ENCODE measurements around the gene CDC42EP1.
"Not testable (repeated sequence)": the region's sequence is repeated elsewhere in the genome, so short reads cannot be mapped to it uniquely, and the experiment has no call there.

The CDC42EP1 gene

DNA sequence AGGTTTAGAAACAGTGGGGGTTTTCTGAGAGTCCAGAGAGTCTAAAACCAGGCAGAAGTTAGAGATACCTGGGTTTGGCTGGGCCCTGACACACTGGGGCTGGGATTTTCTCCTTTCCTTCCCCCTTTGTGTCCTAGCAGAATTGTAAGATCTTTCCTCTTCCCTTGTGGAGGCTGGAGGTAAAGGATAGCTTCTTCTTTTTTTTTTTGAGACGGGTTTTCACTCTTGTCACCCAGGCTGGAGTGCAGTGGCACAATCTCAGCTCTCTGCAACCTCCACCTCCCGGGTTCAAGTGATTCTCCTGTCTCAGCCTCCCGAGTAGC is 49.8 kb downstream of the CDC42EP1 start:
- DNase-seq (ENCODE audit: low read depth in 2 of 3, low spot score in 2 of 3), result not testable (repeated sequence)

- no peak for DNase-seq (ENCODE audit: low read depth in 2 of 3, low spot score in 2 of 3)
Observed at GRCh38 chr22:37610480-37611129, 50.3 kb downstream of the CDC42EP1 start.

- DNase-seq (ENCODE audit: low read depth in 2 of 3, low spot score in 2 of 3), result no peak
Observed at GRCh38 chr22:37611207-37611606, 50.9 kb downstream of the CDC42EP1 start.

DNA sequence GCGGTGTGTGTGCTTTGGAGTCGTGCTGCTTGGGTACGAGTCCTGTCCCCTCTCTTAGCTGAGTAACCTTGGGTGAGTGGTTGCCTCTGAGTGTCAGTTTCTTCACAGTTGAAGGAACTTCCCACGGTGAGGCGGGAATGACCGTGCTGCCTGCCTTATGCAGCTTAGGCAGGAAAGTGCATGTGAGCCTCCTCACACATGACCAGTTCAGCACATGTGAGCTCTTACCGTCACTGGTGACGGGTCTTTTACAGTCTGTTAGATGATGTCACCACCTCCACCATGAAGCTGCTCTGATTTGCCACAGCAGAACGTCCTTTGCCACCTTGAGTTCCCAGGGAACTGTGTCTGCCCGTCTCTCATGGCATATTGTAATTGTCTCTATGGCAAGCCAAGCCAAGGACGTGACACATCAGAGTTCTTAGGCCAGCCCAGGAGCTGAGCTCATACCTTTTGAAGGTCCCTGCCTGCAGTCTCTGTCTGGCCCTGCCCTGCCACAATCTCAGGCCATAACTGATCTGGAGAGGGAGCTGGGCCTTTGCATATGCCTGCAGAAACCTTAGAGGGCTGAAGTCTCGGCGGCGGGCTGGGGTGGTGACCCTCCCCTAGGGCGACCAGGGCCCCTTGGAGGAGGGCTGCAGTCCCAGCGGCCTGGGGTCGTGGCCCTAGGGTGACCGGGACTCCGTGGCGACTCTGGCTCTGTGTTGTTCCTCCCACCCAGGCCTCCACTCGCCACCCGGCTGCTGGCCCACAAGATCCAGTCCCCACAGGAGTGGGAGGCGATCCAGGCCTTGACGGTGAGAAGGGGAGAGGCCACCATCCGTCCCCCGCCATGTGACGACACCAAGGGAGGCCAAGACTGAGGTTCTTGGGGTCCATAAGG is 56.2 kb downstream of the CDC42EP1 start:
- DNase-seq (ENCODE audit: low read depth in 2 of 3, low spot score in 2 of 3), result no peak

DNA sequence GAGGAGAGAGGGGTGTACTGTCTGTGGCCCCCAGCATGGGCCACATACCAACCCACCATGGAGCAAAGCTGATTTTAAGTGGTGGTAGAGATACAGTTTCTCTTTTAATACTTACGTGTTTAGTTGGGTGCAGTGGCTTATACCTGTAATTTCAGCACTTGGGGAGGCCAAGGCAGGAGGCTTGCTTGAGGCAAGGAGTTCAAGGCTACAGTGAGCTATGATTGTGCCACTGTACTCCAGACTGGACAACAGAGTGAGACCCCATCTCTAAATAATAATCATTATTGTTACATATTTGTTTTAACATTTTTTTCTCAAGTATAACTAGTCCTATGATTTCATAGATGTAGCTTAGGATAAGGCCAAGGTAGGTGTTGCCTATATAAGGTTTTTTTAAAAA is 57.2 kb downstream of the CDC42EP1 start:
- DNase-seq (ENCODE audit: low read depth in 2 of 3, low spot score in 2 of 3), result no peak

DNA sequence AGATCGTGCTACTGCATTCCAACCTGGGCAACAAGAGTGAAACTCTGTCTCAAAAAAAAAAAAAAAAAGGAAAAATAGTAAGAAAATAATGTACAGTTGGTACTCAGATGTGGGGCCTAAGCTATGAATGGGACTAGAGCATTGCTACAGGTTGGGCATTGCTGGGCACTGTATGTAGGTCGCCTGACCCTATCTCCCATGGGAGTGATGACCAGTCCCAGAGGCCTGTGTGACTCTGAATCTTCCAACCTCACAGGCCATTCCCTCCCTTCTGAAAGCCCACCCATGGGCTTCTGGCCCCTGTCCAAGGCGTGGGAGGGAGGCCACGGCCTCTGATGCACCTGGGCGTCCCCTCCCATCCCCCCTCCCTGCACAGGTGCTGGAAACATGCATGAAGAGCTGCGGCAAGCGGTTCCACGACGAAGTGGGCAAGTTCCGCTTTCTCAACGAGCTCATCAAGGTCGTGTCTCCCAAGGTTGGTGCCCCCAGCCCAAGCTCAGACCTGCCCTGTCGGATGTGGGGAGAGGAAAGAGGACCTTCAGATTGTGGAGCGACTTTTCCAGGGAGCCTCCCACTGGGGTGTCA is 57.9 kb downstream of the CDC42EP1 start:
- no peak for DNase-seq (ENCODE audit: low read depth in 2 of 3, low spot score in 2 of 3)

- DNase-seq (ENCODE audit: low read depth in 2 of 3, low spot score in 2 of 3), result no peak
Observed at GRCh38 chr22:37618674-37619073, 58.4 kb downstream of the CDC42EP1 start.

All from activated CD8-positive, alpha-beta memory T cell treated with anti-CD3 and anti-CD28 coated beads for 48 hours (primary cell).